DMS79 treated with DMSO at 0.1 percent for 48 hours (cell line): Measurements from ENCODE around the gene ANK3.

Experiments used
- DNase-seq: peaks from one replicate; lab custom pipeline; 2025; lab: John Stamatoyannopoulos, UW

The ANK3 gene

DNA sequence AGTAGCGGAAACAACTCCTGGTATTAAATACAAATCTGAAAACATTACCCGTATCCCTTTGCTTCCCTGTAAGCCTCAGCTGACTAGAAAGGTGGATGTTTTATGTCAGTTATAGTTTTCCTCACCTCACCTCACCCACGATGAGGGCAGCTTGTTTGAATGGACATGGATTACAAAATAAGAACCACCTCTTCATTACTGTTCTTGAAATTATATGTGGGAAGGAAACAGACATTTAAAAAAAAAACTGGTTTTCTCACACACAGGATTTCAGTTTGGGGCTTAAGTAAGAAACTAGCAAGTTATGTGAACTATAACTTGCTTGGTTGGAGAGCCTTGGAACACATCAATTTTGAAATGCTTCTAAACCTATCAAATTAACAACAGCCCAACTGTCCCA, 250.4 kb downstream of the ANK3 start:
- DNase-seq, result no peak

DNA sequence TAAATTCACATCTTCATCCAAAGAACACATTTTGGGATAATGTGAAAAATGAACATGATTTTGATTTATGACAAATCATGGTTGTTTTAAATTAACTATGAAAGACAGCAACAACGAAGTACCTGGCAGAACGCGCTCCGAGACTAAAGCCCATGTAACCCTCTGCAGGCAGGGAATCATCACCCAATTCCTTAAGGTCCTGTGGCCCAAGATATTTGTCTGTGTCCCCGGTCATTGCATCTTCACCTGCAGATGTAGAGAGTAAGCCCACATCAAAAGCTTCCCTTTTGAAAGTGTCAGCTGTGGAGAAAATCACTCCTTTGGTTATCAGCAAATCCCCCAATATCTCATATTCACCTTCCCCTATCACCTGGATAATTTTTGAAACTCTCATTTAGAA, 250.8 kb downstream of the ANK3 start:
- no peak for DNase-seq

GRCh38 chr10:60138026-60138425, 251.6 kb downstream of the ANK3 start:
- no peak for DNase-seq

GRCh38 chr10:60137292-60137992, 252.2 kb downstream of the ANK3 start:
- no peak for DNase-seq

- no peak for DNase-seq
Measured at GRCh38 chr10:60135020-60135419, 254.7 kb downstream of the ANK3 start.

- DNase-seq, result no peak
Measured at GRCh38 chr10:60134548-60134947, 255.1 kb downstream of the ANK3 start.

DNA sequence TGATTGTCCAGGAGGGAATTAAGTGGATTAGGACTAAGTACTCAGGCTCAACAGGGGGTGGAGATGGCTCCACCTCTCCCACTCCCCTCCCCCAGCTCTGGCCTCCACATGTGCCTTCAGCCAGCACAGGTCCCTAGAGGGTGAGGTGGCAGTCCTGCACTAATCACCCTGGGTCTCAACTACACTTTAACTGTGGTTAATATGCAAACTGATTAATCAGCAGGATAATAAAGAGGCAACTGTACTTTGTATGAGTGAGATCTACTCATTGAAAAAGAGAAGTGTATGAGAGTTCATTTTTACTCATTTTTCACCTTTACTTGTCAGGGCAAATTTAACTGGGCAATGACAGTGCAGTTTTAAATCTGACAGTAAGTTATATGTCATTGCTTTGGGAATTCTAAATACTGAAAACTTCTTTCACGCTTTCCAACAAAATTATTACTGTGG, 259.5 kb downstream of the ANK3 start:
- DNase-seq, result no peak

DNA sequence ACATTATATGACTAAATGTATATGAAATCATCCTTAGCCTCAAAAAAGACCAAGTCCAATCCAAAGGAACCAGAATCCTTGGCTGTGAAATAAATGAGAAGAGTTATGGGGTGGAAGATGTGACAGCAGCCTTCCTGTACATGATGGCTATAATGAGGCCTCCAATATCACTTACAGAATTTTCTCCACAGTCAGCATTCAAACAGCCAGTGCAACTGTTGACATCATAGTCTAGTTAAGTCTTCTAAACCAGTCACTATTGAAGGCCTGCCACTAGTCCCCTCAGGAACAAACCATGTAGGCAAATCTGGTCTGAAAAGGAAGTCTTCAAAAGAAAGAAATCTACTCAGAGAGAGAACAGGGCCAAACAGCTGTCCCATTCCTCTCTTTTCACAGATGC, 263.8 kb downstream of the ANK3 start:
- DNase-seq, result no peak

GRCh38 chr10:60124536-60124935, 265.1 kb downstream of the ANK3 start:
- no peak for DNase-seq

DNA sequence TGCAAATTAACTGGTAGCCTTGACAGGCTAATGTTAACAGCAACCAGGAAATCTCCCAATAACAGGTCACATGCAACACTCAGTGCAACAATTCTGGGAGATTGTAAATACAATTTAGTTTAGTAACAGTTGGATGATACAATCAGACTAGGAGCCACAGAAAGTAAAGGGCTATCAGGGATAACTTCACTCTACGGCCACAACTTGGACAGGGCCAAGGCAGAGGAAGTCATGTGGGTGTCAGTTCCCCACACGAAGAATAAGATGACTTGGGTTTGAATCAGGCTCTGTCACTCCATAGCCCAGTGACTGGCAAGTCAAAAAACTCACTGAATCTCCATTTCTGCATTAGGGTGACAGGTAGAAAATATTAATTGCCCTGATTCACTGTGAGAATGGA, 266.0 kb downstream of the ANK3 start:
- DNase-seq, result no peak

DNA sequence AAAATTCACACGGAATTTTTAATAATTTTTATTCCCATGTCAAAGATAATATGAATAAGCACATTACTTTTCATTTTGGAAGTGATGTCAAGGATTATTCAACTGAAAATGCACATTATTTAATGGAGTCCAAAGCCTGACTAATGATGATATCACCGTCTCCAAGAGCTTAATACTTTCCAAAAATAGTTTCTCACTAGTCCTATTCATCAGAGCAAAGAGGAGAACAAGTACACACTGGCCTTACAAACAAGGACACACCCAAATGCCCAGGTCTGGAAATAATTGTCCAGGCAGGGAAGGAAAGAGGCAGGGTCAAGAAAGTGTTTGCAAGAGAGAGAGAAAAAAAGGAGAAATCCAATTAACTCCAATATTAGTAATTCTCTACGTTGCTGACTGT, 266.5 kb downstream of the ANK3 start:
- no peak for DNase-seq

- DNase-seq, result no peak
Measured at GRCh38 chr10:60122190-60122589, 267.5 kb downstream of the ANK3 start.

GRCh38 chr10:60114765-60115586, 274.7 kb downstream of the ANK3 start:
- no peak for DNase-seq

DNA sequence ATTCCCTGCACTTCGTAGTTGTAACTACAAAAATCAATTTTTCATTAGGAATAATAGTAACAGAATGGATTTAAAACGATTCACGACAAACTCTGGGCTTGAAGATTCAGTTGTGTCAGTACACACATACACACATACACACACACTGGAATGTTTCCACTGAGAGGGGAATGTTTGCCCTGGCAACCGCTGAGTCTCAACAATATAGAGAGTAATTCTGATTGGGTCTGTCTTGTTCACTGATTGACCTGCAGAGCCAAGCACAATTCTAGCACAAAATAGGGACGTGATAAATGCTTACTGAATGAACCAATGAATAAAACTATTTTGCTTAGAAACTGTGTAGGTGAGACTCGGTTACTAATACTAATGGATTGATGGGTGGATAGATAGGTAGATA, 278.9 kb downstream of the ANK3 start:
- DNase-seq, result no peak

- DNase-seq, result no peak
Measured at GRCh38 chr10:60107308-60107976, 282.2 kb downstream of the ANK3 start.

DNA sequence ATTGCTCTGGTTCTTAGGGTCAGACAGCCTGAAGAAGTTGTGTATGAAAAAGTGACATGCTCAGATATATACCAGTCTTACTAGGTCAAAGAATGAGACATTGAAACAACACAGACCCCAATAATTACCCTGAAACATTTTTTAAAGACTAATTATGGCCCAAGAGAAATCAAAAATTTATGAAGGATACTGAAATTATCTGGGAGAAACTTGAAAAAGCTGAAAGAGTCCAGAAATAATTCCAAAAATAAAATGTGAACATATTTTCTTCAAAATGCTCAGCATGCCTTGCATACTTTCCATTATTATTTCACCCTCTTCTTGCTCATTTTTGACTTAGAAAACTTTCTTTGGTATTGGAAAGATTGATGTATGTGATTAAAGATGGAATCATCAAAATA, 284.4 kb downstream of the ANK3 start:
- DNase-seq, result no peak

GRCh38 chr10:60101821-60102220, 287.9 kb downstream of the ANK3 start:
- no peak for DNase-seq

GRCh38 chr10:60099998-60100747, 289.5 kb downstream of the ANK3 start:
- DNase-seq, result peak; percentile 0

DNA sequence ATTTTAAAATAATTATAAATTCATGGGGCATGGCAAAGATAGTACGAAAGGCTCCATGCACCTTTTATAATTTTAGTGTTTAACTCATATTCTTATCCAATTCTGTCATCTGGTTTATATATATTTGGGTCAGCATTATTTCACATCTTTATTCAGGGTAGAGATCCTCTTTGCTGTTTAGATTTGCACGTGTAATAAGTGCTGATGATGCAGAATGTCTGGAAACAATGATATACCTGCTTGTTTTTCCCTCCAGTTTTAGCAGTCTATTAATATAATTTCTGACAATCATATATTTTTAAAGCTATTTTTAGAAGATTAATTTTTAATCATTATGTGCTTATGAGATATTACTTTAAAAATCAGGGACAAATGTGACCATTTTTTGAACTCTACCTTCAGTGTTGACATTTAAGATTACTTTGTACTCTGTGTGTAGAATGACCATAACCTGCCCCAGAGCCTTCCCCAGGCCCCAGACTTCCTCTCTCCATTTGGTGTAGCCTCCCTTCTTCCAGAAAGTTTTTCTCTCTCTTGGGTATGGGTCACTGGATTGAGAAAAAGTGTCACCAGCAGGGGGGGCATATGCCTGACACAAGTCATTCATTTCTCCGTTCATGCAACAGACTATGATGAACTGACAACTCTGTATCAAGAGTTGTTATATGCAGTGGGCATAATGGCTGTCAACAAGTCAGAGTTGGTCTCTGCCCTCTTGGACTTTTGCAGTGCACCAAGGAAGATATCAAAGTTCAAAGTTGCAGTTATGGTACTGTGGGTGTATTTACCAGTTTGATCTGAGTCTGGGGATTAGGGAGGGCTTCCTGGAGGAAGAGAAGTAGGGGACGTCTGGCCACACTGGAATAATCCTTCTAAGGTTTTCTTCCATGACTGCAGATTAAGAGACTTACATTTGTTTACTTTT, 290.7 kb downstream of the ANK3 start:
- no peak for DNase-seq

DNA sequence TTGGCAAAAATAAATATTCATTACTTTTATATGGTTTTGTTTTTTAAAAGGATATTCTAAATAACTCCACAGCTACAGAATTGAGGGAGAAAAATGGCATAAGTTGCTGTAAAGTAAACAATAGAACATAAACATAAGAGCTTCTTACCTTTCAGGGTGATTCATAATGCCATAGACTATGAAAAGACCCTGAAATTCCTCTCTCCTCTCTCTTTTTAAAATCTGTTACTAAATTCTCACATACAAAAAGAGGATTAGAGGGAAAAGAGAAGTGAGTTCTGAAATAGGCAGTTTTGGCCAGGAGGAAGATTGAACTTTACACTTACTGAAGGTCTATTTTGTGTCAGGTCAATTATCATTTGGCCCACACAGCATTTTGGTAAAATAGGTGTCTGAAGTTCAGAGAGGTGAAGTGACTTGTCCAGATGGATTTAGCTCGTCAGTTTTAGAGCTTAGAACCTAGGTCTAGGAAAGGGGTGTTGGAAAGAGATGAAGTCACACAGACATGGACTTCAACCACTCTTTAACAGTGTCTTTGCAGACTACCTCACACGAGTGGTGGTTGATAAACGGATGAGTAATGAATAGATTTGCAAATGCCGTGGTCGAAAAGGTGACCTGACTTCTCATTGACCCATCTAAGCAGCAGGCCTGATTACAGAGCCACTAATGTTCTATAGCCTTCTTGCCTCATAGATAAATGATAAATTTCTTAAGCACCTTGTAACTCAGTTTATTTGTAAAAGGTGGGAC, 292.7 kb downstream of the ANK3 start:
- no peak for DNase-seq
